ENCODE data around the gene CTSE. TPM values are rescaled to one million over a fixed set of nuclear protein-coding genes. Genes with fewer than 3 reads are reported as not detected.

CTSE gene
- total and polyA plus RNA-seq, 2 experiments from 2014 or later: not detected

- ATAC-seq: peak; percentile 42
- no peak overlapping the region for H3K4me2 ChIP-seq
Measured at GRCh38 chr1:206040328-206040727, 16.6 kb upstream of the CTSE start.

More at GRCh38 chr1:206040328-206040727, 16.6 kb upstream of the CTSE start:
- H3K4me3 Mint-ChIP-seq: no peak overlapping the region
- H3K36me3 Mint-ChIP-seq (ENCODE audit: low read depth): no peaks in the 10 kb centered on the region
- no peak overlapping the region for H3K27ac Mint-ChIP-seq
- H3K4me1 Mint-ChIP-seq: peaks cover 25% of the 10 kb centered on the region
- H3F3A ChIP-seq (replicated peaks; ENCODE audit: low read depth): no peaks in the 10 kb centered on the region
- DNase-seq (ENCODE audit: low spot score): peak; percentile 17
- no peaks in the 10 kb centered on the region for H3K9me3 Mint-ChIP-seq
- peak overlapping the region; percentile 53 for H2AFZ ChIP-seq
- no peak overlapping the region for H3K4me3 ChIP-seq
- no peaks in the 10 kb centered on the region for H3K36me3 ChIP-seq (ENCODE audit: insufficient read depth)
- H3K27me3 ChIP-seq (ENCODE audit: insufficient read depth): no peaks in the 10 kb centered on the region
- H3K27me3 Mint-ChIP-seq (ENCODE audit: insufficient read depth, low read depth, poor library complexity): peaks cover 6% of the 10 kb centered on the region
- no peaks in the 10 kb centered on the region for H3K79me2 ChIP-seq (replicated peaks; ENCODE audit: insufficient read depth)
- peaks cover 19% of the 10 kb centered on the region for H3K4me1 ChIP-seq (ENCODE audit: insufficient read depth)
- no peaks in the 10 kb centered on the region for H4K20me1 ChIP-seq (replicated peaks; ENCODE audit: insufficient read depth)
- no peaks in the 10 kb centered on the region for H3K9me2 ChIP-seq (ENCODE audit: insufficient read depth)
- TF ChIP-seq ZNF462 (CRISPR knock-in tag; IDR thresholded peaks at IDR 0.05) (no peak), ZNF114 (CRISPR knock-in tag; IDR thresholded peaks at IDR 0.05) (no peak)
- TF ChIP-seq, protein P1, sequence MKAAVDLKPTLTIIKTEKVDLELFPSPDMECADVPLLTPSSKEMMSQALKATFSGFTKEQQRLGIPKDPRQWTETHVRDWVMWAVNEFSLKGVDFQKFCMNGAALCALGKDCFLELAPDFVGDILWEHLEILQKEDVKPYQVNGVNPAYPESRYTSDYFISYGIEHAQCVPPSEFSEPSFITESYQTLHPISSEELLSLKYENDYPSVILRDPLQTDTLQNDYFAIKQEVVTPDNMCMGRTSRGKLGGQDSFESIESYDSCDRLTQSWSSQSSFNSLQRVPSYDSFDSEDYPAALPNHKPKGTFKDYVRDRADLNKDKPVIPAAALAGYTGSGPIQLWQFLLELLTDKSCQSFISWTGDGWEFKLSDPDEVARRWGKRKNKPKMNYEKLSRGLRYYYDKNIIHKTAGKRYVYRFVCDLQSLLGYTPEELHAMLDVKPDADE (IDR thresholded peaks at IDR 0.05): no peak
- H3K27ac ChIP-seq (ENCODE audit: low read depth): no peak overlapping the region
